OCI-LY3 (cell line): ENCODE measurements around the gene ADGRV1.

Experiments
- EZH2phosphoT487 ChIP-seq: fragments of 200-600 bp; shearing (Covaris generic); IDR thresholded peaks from 2 replicates; pipeline ENCODE4 v1.6.1; 2018; ENCODE audit warnings: antibody characterized with exemption, mixed run types, low read depth
- TF ChIP-seq, protein P1 (sequence below): fragments of 200-600, 300-600 bp; sonication (generic); IDR thresholded peaks from 2 replicates; pipeline ENCODE4 v1.5.1; 2014; ENCODE audit warnings: antibody characterized with exemption, low read length, low read depth

DNA sequence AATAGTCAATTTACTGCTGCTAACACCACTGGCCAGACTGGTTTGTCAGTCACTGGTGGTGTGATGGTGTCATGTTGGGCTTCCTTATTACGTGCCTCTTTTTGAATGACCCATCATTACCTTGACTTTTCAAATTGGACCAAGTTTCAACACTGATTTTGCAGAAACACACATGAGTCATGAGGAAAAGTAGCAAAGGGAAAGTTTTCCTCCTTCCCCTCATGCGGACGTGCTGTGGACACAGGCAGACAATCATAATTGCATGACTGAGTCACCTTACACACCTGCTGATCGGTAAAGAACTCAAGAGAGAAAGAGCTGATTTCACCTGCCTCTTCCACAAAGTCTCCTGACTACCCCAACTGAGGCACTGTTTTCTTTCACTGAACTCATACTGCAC lies 500.0 kb downstream of the ADGRV1 start:
- TF ChIP-seq, protein P1, sequence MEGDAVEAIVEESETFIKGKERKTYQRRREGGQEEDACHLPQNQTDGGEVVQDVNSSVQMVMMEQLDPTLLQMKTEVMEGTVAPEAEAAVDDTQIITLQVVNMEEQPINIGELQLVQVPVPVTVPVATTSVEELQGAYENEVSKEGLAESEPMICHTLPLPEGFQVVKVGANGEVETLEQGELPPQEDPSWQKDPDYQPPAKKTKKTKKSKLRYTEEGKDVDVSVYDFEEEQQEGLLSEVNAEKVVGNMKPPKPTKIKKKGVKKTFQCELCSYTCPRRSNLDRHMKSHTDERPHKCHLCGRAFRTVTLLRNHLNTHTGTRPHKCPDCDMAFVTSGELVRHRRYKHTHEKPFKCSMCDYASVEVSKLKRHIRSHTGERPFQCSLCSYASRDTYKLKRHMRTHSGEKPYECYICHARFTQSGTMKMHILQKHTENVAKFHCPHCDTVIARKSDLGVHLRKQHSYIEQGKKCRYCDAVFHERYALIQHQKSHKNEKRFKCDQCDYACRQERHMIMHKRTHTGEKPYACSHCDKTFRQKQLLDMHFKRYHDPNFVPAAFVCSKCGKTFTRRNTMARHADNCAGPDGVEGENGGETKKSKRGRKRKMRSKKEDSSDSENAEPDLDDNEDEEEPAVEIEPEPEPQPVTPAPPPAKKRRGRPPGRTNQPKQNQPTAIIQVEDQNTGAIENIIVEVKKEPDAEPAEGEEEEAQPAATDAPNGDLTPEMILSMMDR, result no peak
- TF ChIP-seq EZH2phosphoT487, result no peak
